ENCODE measurements around the gene IARS1. TPM values are rescaled to one million over a fixed set of nuclear protein-coding genes. Genes with fewer than 3 reads are reported as not detected.

IARS1 gene
- total and polyA plus RNA-seq, 10 of the 15 experiments (the other 5 are each of a cell fraction or from before 2014, with no cell fraction given), result 71.0 to 227 (median 153) TPM

- WGBS (ENCODE audit: insufficient coverage, insufficient replicate concordance, low lambda C conversion rate, missing lambda C conversion rate), result 90% methylated on average over 7 of the region's 7 CpGs
Measured at GRCh38 chr9:92245005-92245797, 48.3 kb downstream of the IARS1 start.

More at GRCh38 chr9:92245005-92245797, 48.3 kb downstream of the IARS1 start:
- ChIA-PET RAD21 (ENCODE audit: unreplicated experiment) (interaction anchor here (1.6 kb wide), 1 partner anchor 106 kb away, joined by 3 read pairs; no protein-coding TSS in a partner anchor), SMC1A (ENCODE audit: uncharacterized antibody, unreplicated experiment) (interaction anchor here (1.4 kb wide), 1 partner anchor 112 kb away, joined by 3 read pairs; no protein-coding TSS in a partner anchor), CTCF (interaction anchor here (5.7 kb wide), 1 partner anchor 106 kb away, joined by 55 read pairs; no protein-coding TSS in a partner anchor), POLR2A (no interaction called here)
- Histone ChIP-seq H3K36me3 (ENCODE audit: control insufficient read depth in 2 of 2, insufficient read depth in 2 of 2, low read length in 1 of 2) (peaks cover 28 to 50% of the 10 kb centered on the region in 2 experiments), H3K9me3 (replicated peaks; ENCODE audit: control insufficient read depth, insufficient read depth, low read length) (no peaks in the 10 kb centered on the region), H4K20me1 (ENCODE audit: control insufficient read depth, insufficient read depth) (no peaks in the 10 kb centered on the region), H2AFZ (ENCODE audit: control insufficient read depth, low read depth, low read length) (no peak overlapping the region), H3K4me2 (ENCODE audit: control insufficient read depth, insufficient read depth) (no peak overlapping the region), H3K79me2 (ENCODE audit: control insufficient read depth, insufficient read depth, low read length) (no peaks in the 10 kb centered on the region), H3K27me3 (replicated peaks in 1 of 2; ENCODE audit: control insufficient read depth in 2 of 2, insufficient read depth in 2 of 2, low read length in 1 of 2) (no peaks in the 10 kb centered on the region), H3K27ac (ENCODE audit: control insufficient read depth, insufficient read depth) (no peak overlapping the region), H3K9ac (ENCODE audit: control insufficient read depth, insufficient read depth, low read length) (no peak overlapping the region), H3K4me1 (ENCODE audit: control insufficient read depth, insufficient read depth, low read length) (no peaks in the 10 kb centered on the region), H3K4me3 (no peak overlapping the region)
- DNase-seq (ENCODE audit: low read depth, low spot score) (no peak), FAIRE-seq (no peak), ATAC-seq (no peak)
- TF ChIP-seq KLF5 (IDR thresholded peaks at IDR 0.05; ENCODE audit: partially characterized antibody), result no peak
- TF ChIP-seq SKIL (IDR thresholded peaks at IDR 0.05; ENCODE audit: low read depth, poor library complexity, severe bottlenecking), result no peak
- TF ChIP-seq CREM (IDR thresholded peaks at IDR 0.05; ENCODE audit: low read depth), result no peak
- no peak for TF ChIP-seq ASH2L (IDR thresholded peaks at IDR 0.05; ENCODE audit: borderline replicate concordance, low read depth)
- TF ChIP-seq SMC3 (IDR thresholded peaks at IDR 0.05; ENCODE audit: borderline replicate concordance, low read length), result no peak
- no peak for TF ChIP-seq MXI1 (IDR thresholded peaks at IDR 0.05; ENCODE audit: low read depth, low read length)
- no peak for TF ChIP-seq SMARCA5 (IDR thresholded peaks at IDR 0.05)
- no peak for TF ChIP-seq BCL3 (IDR thresholded peaks at IDR 0.05; ENCODE audit: borderline replicate concordance, insufficient read depth, low read depth, low read length, poor library complexity, severe bottlenecking)
- no peak for TF ChIP-seq SUZ12 (IDR thresholded peaks at IDR 0.05; ENCODE audit: unreplicated experiment)
- no peak for TF ChIP-seq POLR2AphosphoS2 (IDR thresholded peaks at IDR 0.05; ENCODE audit: low read depth, low read length)
- TF ChIP-seq SUPT20H (IDR thresholded peaks at IDR 0.05; ENCODE audit: borderline replicate concordance, control insufficient read depth, low read depth, low read length), result no peak
- TF ChIP-seq RELA (IDR thresholded peaks at IDR 0.05; ENCODE audit: borderline replicate concordance, partially characterized antibody), result no peak
- TF ChIP-seq NR2C1 (IDR thresholded peaks at IDR 0.05), result no peak
- TF ChIP-seq KAT2A (conservative IDR thresholded peaks at IDR 0.05; ENCODE audit: control insufficient read depth, low read depth, low read length), result no peak
- TF ChIP-seq RUNX3 (IDR thresholded peaks at IDR 0.05; ENCODE audit: low read length), result no peak
- no peak for TF ChIP-seq PAX5 (IDR thresholded peaks at IDR 0.05; ENCODE audit: borderline replicate concordance, low read depth, low read length)
- no peak for TF ChIP-seq CTCF (IDR thresholded peaks at IDR 0.05 in 2 of 3, conservative IDR thresholded peaks at IDR 0.05 in 1 of 3; ENCODE audit: control insufficient read depth in 2 of 3, extremely low read depth in 1 of 3, insufficient read depth in 1 of 3, low read depth in 3 of 3, low read length in 3 of 3)
- intact Hi-C loops (cut with micrococcal nuclease; ENCODE audit: unreplicated experiment), result no loop called here
- in situ Hi-C loops (cut with MboI), result no loop called here
- no TSS peak for BruUV-seq (replicated peaks)
